NCI-H2196 treated with DMSO at 0.1 percent for 48 hours (cell line): ENCODE measurements around the gene PTRH1.

Experiments used
- DNase-seq: peaks from one replicate; lab custom pipeline; 2025; ENCODE audit not compliant: unreplicated experiment; lab: John Stamatoyannopoulos, UW

The PTRH1 gene

GRCh38 chr9:127720031-127720864 is 4.8 kb upstream of the PTRH1 start:
- no peak for DNase-seq

DNA sequence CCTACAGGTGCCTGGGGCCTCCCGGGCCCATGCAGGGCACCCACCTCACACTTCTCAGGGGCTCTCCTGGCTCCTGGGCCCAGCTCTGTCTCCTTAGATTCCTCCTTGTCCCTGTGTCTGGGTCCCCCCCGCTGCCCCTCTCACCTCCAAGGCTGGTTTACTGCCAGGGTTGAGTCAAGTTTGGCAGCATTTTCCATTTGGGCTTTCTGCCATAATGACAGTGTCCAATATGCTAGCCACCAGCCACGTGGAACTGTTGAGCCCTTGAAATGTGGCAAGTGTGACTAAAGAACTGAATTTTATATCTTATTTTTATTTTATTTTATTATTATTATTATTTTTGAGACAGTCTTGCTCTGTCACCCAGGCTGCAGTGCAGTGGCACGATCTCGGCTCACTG is 2.3 kb upstream of the PTRH1 start:
- DNase-seq: no peak

- no peak for DNase-seq
Measured at GRCh38 chr9:127716412-127716811, 949 bp upstream of the PTRH1 start.

DNA sequence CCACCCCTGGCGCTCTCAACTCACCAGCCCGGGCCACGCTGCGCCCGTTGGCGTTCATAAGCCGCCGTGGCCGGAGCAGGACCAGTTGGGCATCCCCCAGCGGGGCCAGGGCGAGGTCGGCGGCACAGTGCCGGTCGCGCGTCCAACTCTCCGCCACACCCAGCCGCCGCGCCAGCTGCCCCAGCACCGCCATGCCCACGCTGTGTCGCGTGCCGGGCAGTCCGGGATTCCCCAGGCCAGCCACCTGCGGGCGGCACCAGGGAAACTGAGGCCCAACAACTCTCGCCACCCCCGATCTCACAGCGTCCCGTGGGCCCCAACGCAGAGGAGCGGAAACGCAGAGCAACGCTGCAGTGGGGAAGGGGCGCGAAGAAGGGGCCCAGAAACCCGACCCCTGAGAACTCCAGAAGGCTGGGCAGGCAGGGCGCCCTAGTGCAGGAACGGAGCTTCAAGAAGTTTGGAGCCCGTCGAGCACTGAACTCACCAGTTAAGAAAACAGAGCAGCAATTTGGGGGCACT is 453 bp downstream of the PTRH1 start:
- DNase-seq: no peak

DNA sequence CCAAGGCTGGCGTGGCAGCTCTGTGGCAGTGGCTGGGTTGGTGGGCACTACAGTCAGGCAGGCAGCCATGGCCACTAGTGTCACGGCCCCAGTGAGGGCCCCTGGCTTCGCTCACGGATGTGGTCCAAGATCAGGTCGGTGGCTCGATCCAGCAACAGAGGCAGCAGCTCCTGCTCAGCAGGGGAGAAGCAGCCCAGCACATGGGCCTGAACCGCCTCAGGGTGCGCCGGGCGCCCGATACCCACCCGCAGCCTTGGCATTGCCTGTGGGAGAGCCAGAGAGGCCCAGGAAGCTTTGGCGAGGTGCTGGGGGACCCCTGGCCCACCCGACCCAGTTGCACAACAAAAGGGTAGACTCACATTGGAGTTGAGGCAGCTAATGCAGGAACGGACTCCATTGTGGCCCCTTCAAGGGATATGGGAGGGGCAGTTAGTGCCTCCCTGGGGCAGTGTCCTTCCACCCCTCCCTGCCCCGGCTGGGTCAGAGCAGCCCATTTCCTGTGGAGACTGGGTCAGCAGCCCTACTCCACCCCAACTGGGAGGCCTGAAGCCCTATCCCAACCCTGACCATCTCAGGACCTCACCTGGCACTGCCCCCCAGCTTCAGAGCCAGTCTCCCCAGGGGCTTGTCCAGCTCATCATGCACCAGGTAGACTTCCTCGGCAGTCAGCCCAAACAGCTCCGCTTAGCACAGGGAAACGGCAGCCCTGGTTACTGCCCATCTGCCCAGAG is 1.3 kb downstream of the PTRH1 start:
- no peak for DNase-seq

GRCh38 chr9:127712867-127713266 is 2.6 kb downstream of the PTRH1 start:
- DNase-seq: no peak

DNA sequence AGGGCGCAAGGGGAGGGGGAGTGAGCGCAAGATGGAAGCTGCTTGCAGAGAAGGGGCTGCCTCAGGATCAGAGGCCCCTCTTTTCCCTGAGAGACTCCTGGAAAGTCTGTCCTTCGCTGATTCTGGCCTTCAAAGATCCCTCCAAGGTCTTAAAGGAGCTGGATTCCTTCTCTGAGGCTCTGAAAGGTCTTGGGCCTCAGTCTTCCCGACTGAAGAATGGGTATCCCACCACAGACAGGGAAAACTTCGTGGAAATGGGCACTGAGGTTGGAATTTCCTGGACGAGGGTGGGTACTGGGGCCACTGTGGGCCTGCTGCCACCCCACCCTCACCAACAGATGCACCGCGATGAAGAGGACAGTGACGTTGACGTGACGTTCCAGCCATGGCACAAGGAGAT is 3.1 kb downstream of the PTRH1 start:
- no peak for DNase-seq

DNA sequence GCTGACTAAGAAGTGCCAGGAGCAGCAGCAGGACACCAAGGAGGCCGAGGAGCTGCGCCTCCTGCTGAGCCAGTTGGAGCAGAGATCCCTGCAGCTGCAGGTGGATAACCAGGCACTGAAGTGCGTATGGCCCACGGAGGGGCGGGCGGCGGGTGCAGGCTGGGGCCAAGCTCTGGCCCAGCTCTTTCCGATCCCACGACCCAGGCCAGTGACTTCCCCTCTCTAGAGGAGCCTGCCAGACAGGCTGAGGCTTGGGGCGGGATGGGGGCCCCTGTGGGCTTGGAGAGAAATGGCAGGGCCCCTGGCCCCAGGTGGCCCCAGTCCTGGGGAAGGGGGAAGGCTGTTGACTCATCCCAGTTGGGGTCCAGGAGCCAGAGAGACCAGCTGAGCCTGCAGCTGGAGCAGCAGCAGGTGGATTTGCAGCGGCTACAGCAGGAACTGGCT is 3.6 kb downstream of the PTRH1 start:
- DNase-seq: no peak

GRCh38 chr9:127711226-127711701 is 4.2 kb downstream of the PTRH1 start:
- no peak for DNase-seq

- DNase-seq: no peak
Measured at GRCh38 chr9:127710204-127710783, 5.2 kb downstream of the PTRH1 start.

DNA sequence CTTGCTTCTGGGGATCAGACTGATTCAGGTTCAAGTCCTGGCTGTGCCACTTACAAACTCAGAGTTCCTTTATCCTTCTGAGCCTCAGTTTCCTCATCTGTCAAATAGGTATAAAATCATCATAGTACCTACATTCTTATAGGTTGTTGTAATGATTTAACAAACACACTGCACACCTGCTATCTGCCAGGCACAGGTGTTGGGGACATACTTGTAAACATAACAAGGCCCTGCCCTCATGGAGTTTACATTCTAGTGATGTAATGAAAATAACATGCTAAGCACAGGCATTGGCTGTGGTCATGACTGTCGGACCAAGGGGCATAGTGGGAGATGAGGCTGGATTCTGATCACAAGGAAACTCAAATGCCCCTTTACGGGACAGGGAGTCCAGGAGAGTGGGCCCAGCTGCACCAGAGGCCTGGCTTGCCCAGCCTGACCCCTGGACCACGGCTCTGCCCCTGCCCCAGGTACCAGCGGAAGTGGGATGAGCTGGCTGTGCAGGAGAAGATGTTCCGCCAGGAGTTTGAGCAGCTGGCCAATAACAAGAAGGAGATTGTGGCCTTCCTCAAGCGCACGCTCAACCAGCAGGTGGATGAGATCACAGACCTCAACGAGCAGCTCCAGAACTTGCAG is 6.4 kb downstream of the PTRH1 start:
- DNase-seq: no peak

DNA sequence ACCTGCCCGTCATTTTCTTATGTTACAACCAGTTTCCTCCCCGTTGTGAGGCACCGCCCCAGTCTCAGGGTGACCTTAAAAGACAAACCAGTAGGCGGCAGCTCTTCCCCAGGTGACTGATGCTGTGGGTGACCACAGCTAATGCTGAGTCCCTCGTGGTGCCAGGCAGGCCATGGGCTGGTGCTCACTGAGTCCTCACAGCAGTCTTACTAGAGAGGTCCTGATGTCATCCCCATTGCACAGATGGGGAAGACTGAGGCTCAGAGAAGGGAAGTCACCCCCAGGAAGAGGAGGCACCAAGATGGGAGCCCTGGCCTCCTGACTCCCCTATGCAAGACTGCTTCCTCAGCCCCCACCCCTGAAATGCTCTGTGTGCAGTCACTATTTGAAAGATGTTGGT is 7.7 kb downstream of the PTRH1 start:
- no peak for DNase-seq

GRCh38 chr9:127706836-127707241 is 8.6 kb downstream of the PTRH1 start, which contains the start of gene CFAP157:
TSS of gene CFAP157 (plus strand) at chr9:127706988. CDS start at chr9:127707032, 44 bp downstream.
- DNase-seq: peak; percentile 29

DNA sequence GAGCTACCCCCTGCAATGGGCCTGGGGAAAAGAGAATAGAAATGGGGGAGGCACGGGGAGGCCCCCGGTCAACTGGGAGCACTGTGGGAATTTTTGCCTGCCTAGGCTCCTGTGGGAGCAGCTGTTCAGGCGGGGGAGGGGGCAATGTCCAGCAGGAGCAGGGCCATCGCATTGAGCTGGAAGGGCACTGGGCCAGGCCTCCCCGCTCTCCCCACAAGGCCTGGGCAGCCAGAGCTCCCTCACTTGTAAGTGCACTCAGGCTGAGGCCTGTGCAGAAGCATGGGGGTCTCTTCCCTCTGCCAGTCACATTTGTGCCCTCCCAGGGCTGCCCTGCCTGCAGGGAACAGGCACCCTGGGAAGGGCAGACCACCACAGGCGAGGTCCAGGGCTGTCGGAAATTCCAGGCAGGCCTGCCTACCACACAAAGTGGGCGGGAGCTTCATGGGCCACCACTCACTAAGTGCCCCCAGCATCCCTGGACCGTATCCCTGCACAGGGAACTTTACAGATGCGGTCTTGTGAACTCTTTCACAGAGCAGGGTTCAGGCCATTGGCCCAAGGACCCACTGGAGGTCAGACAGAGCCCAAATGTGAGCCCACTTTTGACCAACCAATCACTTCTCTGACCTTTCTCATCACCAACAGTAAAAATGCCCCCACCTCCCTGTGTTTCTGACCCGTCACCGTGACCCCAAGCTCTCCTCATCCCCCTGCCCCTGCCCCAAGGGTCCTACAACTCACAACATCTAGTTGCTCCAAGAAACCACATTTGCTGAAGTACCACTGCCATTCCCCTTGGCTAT is 9.7 kb downstream of the PTRH1 start:
- DNase-seq: no peak

DNA sequence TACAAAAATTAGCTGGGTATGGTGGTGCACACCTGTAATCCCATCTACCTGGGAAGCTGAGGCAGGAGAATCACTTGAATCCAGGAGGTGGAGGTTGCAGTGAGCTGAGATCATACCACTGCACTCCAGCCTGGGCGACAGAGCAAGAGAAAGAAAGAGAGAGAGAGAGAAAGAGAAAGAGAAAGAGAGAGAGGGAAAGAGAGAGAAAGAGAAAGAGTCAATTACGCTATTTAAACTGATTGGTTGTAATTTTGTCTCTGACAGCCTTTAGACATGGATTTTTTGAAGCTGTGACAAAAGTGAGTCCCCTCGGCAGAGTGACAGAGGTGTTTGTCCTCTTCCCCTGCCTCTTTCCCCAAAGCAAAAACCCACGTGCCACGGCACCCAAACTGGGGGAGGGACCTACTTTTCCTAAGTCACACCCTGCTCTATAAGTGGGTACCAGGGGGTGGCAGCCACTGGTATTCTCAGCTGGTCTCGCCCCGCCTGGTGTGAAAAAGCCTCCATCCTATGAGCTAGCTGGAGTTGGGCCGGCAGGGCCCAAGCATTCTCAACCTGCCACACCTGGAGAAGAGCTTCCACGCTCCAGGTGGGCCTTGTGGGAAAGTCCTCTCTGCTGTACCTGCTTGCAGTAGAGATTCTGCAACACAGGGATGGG is 12.0 kb downstream of the PTRH1 start:
- no peak for DNase-seq

GRCh38 chr9:127700594-127701255 is 14.7 kb downstream of the PTRH1 start:
- no peak for DNase-seq

DNA sequence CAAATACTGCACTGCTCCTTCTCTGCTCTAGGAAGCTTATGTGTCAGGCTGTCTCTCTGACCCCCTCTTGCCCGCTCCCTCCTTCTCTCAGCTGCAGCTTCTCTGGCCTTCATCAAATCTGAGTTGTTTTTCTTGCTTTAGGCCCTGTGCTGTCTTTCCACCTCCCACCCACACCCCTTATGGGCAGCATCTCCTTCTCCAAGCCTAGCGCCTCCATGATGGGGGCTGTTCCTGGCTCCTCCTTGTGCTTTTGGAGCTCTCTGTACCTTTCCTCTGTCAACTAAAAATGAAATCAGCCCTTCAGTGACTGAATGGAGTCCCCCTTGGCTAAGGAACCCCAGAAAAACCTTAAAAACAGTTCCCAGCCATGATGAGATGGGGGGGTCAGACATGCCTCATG is 15.3 kb downstream of the PTRH1 start:
- DNase-seq: no peak

DNA sequence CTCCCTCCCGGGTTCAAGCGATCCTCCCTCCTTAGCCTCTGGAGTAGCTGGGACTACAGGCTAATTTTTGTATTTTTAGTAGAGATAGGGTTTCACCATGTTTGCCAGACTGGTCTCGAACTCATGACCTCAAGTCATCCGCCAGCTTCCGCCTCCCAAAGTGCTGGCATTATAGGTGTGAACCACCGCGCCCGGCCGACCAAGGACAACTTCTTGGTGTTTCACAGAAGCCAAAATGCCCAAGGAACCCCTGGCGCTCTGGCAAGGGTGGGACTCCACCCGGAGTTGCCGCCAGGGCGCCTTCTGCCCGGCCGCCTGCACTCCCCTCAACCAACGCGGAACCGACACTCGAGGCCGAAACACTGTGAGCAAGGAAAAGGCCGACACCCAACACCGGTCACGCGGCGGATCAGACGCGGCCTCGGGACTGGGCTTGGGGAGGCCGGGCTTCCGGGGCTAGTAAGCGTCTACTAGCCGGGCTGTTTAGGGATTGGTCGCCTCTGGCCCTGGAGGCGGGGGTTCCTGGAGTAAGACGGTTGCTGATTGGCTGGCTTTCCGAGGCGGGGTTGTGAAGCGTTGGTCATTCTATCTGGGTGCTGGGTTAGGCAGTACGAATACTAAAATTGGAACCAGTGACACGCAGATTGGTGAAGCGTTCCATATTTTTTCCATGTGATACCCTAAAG is 16.3 kb downstream of the PTRH1 start:
- no peak for DNase-seq

- no peak for DNase-seq
Measured at GRCh38 chr9:127698386-127698785, 17.1 kb downstream of the PTRH1 start.
